ENCODE measurements around the gene MAP3K19. TPM values are rescaled to one million over a fixed set of nuclear protein-coding genes. Genes with fewer than 3 reads are reported as not detected.

The MAP3K19 gene
- total RNA-seq, 1 experiment from 2014 or later = not detected

DNA sequence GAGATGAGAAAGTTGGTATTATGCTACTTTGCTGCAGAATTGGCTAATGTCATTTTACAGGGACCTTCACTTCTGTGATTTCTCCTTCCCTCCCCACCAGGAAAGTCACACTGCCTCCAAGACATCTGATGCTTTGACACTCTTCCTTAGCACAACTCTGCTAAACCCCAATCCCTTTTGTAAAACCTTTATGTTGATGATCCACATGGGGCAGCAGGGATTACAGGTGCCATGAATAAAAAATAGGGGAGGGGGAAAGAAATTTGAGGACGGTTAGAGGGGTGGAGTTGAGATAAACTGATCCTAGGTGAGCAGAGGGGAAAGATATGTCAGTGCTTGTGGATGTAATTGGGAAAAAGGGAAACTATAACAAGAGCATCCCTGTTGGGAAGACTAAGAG, 102.3 kb downstream of the MAP3K19 start:
- DNase-seq (ENCODE audit: low read depth, low spot score) (no peak), ATAC-seq (no peak)
- CTCF ChIA-PET = no interaction called here
- intact Hi-C loops (cut with micrococcal nuclease; ENCODE audit: unreplicated experiment) = no loop called here
- H3K27ac ChIP-seq (ENCODE audit: low read length) = no peak overlapping the region
- POLR2A ChIA-PET = no interaction called here
- H3K36me3 ChIP-seq (ENCODE audit: control insufficient read depth, insufficient read depth, low read length) = peaks cover 37% of the 10 kb centered on the region
- no peaks in the 10 kb centered on the region for H3K9me3 ChIP-seq (ENCODE audit: control insufficient read depth, insufficient read depth, low read depth, low read length)
- TF ChIP-seq, protein P1, sequence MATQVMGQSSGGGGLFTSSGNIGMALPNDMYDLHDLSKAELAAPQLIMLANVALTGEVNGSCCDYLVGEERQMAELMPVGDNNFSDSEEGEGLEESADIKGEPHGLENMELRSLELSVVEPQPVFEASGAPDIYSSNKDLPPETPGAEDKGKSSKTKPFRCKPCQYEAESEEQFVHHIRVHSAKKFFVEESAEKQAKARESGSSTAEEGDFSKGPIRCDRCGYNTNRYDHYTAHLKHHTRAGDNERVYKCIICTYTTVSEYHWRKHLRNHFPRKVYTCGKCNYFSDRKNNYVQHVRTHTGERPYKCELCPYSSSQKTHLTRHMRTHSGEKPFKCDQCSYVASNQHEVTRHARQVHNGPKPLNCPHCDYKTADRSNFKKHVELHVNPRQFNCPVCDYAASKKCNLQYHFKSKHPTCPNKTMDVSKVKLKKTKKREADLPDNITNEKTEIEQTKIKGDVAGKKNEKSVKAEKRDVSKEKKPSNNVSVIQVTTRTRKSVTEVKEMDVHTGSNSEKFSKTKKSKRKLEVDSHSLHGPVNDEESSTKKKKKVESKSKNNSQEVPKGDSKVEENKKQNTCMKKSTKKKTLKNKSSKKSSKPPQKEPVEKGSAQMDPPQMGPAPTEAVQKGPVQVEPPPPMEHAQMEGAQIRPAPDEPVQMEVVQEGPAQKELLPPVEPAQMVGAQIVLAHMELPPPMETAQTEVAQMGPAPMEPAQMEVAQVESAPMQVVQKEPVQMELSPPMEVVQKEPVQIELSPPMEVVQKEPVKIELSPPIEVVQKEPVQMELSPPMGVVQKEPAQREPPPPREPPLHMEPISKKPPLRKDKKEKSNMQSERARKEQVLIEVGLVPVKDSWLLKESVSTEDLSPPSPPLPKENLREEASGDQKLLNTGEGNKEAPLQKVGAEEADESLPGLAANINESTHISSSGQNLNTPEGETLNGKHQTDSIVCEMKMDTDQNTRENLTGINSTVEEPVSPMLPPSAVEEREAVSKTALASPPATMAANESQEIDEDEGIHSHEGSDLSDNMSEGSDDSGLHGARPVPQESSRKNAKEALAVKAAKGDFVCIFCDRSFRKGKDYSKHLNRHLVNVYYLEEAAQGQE (IDR thresholded peaks at IDR 0.05; ENCODE audit: insufficient read depth in 1 of 2, low read depth in 2 of 2, low read length in 1 of 2) = no peak
- TF ChIP-seq TCF7L2 (IDR thresholded peaks at IDR 0.05; ENCODE audit: low read depth, low read length) (no peak), POLR2AphosphoS5 (IDR thresholded peaks at IDR 0.05; ENCODE audit: low read depth, low read length) (no peak), SIN3A (IDR thresholded peaks at IDR 0.05; ENCODE audit: borderline replicate concordance, insufficient read depth, low read depth, low read length) (no peak)
- TF ChIP-seq, protein P2, sequence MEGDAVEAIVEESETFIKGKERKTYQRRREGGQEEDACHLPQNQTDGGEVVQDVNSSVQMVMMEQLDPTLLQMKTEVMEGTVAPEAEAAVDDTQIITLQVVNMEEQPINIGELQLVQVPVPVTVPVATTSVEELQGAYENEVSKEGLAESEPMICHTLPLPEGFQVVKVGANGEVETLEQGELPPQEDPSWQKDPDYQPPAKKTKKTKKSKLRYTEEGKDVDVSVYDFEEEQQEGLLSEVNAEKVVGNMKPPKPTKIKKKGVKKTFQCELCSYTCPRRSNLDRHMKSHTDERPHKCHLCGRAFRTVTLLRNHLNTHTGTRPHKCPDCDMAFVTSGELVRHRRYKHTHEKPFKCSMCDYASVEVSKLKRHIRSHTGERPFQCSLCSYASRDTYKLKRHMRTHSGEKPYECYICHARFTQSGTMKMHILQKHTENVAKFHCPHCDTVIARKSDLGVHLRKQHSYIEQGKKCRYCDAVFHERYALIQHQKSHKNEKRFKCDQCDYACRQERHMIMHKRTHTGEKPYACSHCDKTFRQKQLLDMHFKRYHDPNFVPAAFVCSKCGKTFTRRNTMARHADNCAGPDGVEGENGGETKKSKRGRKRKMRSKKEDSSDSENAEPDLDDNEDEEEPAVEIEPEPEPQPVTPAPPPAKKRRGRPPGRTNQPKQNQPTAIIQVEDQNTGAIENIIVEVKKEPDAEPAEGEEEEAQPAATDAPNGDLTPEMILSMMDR (IDR thresholded peaks at IDR 0.05) = no peak
- H3K4me1 ChIP-seq (ENCODE audit: control insufficient read depth, insufficient read depth, low read length) = no peaks in the 10 kb centered on the region
- no peak overlapping the region for H3K4me3 ChIP-seq (ENCODE audit: low read depth in 2 of 2, low read length in 2 of 2)
- in situ Hi-C loops (cut with HindIII; ENCODE audit: low pct_unique_long_range_greater_than_20kb, low sequenced_read_pairs) = no loop called here
- no peaks in the 10 kb centered on the region for H3K27me3 ChIP-seq (ENCODE audit: control insufficient read depth, insufficient read depth, low read length)
- BruUV-seq (replicated peaks) = no TSS peak

DNA sequence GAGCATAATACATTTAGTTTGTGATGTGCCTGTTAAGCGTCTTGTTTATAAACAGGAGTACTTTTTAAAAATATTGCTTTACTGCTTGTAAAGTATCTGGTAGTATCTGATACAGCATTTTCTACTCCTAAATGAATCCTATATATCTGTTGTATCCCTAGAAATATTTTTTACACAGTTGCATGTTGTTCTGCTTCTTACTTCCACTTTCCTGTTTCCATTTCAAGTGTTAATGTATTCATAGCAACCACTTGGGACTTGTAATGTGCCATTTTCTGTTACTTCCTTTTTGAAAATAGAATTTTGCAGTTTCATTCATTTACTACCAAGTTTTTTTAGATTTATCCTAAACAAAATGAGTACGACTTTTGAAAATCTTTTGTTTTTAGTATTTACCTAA, 103.7 kb downstream of the MAP3K19 start:
- intact Hi-C loops (cut with micrococcal nuclease; ENCODE audit: unreplicated experiment) = no loop called here
- no peaks in the 10 kb centered on the region for H3K4me1 ChIP-seq (ENCODE audit: control insufficient read depth, insufficient read depth, low read length)
- no peaks in the 10 kb centered on the region for H3K27me3 ChIP-seq (ENCODE audit: control insufficient read depth, insufficient read depth, low read length)
- no TSS peak for BruUV-seq (replicated peaks)
- H3K4me3 ChIP-seq (ENCODE audit: low read depth in 2 of 2, low read length in 2 of 2) = no peak overlapping the region
- DNase-seq (ENCODE audit: low read depth, low spot score) = no peak
- H3K27ac ChIP-seq (ENCODE audit: low read length) = no peak overlapping the region
- peaks cover 43% of the 10 kb centered on the region for H3K36me3 ChIP-seq (ENCODE audit: control insufficient read depth, insufficient read depth, low read length)
- H3K9me3 ChIP-seq (ENCODE audit: control insufficient read depth, insufficient read depth, low read depth, low read length) = no peaks in the 10 kb centered on the region
- in situ Hi-C loops (cut with HindIII; ENCODE audit: low pct_unique_long_range_greater_than_20kb, low sequenced_read_pairs) = no loop called here
- POLR2A ChIA-PET = no interaction called here
- CTCF ChIA-PET = no interaction called here
- no peak for ATAC-seq
- TF ChIP-seq POLR2AphosphoS5 (IDR thresholded peaks at IDR 0.05; ENCODE audit: low read depth, low read length) = no peak
- TF ChIP-seq, protein P1 (IDR thresholded peaks at IDR 0.05; ENCODE audit: insufficient read depth in 1 of 2, low read depth in 2 of 2, low read length in 1 of 2) = no peak
- no peak for TF ChIP-seq SIN3A (IDR thresholded peaks at IDR 0.05; ENCODE audit: borderline replicate concordance, insufficient read depth, low read depth, low read length)
- TF ChIP-seq TCF7L2 (IDR thresholded peaks at IDR 0.05; ENCODE audit: low read depth, low read length) = no peak
- TF ChIP-seq, protein P2 (IDR thresholded peaks at IDR 0.05) = no peak

Data from Panc1 (cell line).